Measurements from ENCODE around the gene BCL11A. TPM values are rescaled to one million over a fixed set of nuclear protein-coding genes. Genes with fewer than 3 reads are reported as not detected.

Gene BCL11A
- polyA plus RNA-seq, 1 donor: 28.2 TPM

- Histone ChIP-seq H3K4me3 (ENCODE audit: low read length) (no peak overlapping the region), H3K27ac (ENCODE audit: low read length) (no peak overlapping the region), H3K27me3 (ENCODE audit: control insufficient read depth, insufficient read depth, low read length) (peaks cover 5% of the 10 kb centered on the region), H3K4me1 (ENCODE audit: control insufficient read depth, insufficient read depth, low read length) (no peaks in the 10 kb centered on the region), H3K36me3 (ENCODE audit: control insufficient read depth, insufficient read depth, low read length) (no peaks in the 10 kb centered on the region), H3K9me3 (ENCODE audit: control insufficient read depth, low read depth, low read length) (peaks cover 5% of the 10 kb centered on the region)
- DNase-seq: no peak
- WGBS (ENCODE audit: insufficient coverage, low lambda C conversion rate): no CpG with 5 or more reads among the region's 25 CpGs
These were observed 31.8 kb upstream of the BCL11A start for GRCh38 chr2:60585276-60585675.

GRCh38 chr2:60583604-60584003 lies 30.1 kb upstream of the BCL11A start:
- Histone ChIP-seq H3K27ac (ENCODE audit: low read length) (no peak overlapping the region), H3K9me3 (ENCODE audit: control insufficient read depth, low read depth, low read length) (peaks cover 5% of the 10 kb centered on the region), H3K27me3 (ENCODE audit: control insufficient read depth, insufficient read depth, low read length) (peaks cover 5% of the 10 kb centered on the region), H3K36me3 (ENCODE audit: control insufficient read depth, insufficient read depth, low read length) (no peaks in the 10 kb centered on the region), H3K4me1 (ENCODE audit: control insufficient read depth, insufficient read depth, low read length) (no peaks in the 10 kb centered on the region), H3K4me3 (ENCODE audit: low read length) (no peak overlapping the region)
- 83% methylated on average over 1 of the region's 5 CpGs for WGBS (ENCODE audit: insufficient coverage, low lambda C conversion rate)
- no peak for DNase-seq

- Histone ChIP-seq H3K27ac (ENCODE audit: low read length) (no peak overlapping the region), H3K4me1 (ENCODE audit: control insufficient read depth, insufficient read depth, low read length) (no peaks in the 10 kb centered on the region), H3K4me3 (ENCODE audit: low read length) (peak overlapping the region; percentile 47), H3K9me3 (ENCODE audit: control insufficient read depth, low read depth, low read length) (peaks cover 5% of the 10 kb centered on the region), H3K36me3 (ENCODE audit: control insufficient read depth, insufficient read depth, low read length) (no peaks in the 10 kb centered on the region), H3K27me3 (ENCODE audit: control insufficient read depth, insufficient read depth, low read length) (peaks cover 5% of the 10 kb centered on the region)
- no CpG with 5 or more reads among the region's 59 CpGs for WGBS (ENCODE audit: insufficient coverage, low lambda C conversion rate)
- peak; percentile 54 to 71 for DNase-seq
These were observed 28.2 kb upstream of the BCL11A start for GRCh38 chr2:60581433-60582282.

- H3K27me3 ChIP-seq (ENCODE audit: control insufficient read depth, insufficient read depth, low read length): peaks cover 4% of the 10 kb centered on the region
- H3K36me3 ChIP-seq (ENCODE audit: control insufficient read depth, insufficient read depth, low read length): no peaks in the 10 kb centered on the region
- peaks cover 3% of the 10 kb centered on the region for H3K9me3 ChIP-seq (ENCODE audit: control insufficient read depth, low read depth, low read length)
- peaks cover 6% of the 10 kb centered on the region for H3K4me1 ChIP-seq (ENCODE audit: control insufficient read depth, insufficient read depth, low read length)
- 93% methylated on average over 2 of the region's 6 CpGs for WGBS (ENCODE audit: insufficient coverage, low lambda C conversion rate)
- H3K27ac ChIP-seq (ENCODE audit: low read length): no peak overlapping the region
- no peak overlapping the region for H3K4me3 ChIP-seq (ENCODE audit: low read length)
- no peak for DNase-seq
These were observed 24.3 kb upstream of the BCL11A start for GRCh38 chr2:60577682-60578283.

- WGBS (ENCODE audit: insufficient coverage, low lambda C conversion rate): no CpG with 5 or more reads among the region's 3 CpGs
- Histone ChIP-seq H3K27ac (ENCODE audit: low read length) (no peak overlapping the region), H3K27me3 (ENCODE audit: control insufficient read depth, insufficient read depth, low read length) (peaks cover 29% of the 10 kb centered on the region), H3K4me3 (ENCODE audit: low read length) (no peak overlapping the region), H3K4me1 (ENCODE audit: control insufficient read depth, insufficient read depth, low read length) (peaks cover 6% of the 10 kb centered on the region), H3K9me3 (ENCODE audit: control insufficient read depth, low read depth, low read length) (no peaks in the 10 kb centered on the region), H3K36me3 (ENCODE audit: control insufficient read depth, insufficient read depth, low read length) (no peaks in the 10 kb centered on the region)
- peak; percentile 38 to 65 for DNase-seq
These were observed 19.8 kb upstream of the BCL11A start for GRCh38 chr2:60573251-60573650.

- Histone ChIP-seq H3K4me1 (ENCODE audit: control insufficient read depth, insufficient read depth, low read length) (peaks cover 6% of the 10 kb centered on the region), H3K27me3 (ENCODE audit: control insufficient read depth, insufficient read depth, low read length) (peaks cover 47% of the 10 kb centered on the region), H3K27ac (ENCODE audit: low read length) (no peak overlapping the region), H3K4me3 (ENCODE audit: low read length) (no peak overlapping the region), H3K36me3 (ENCODE audit: control insufficient read depth, insufficient read depth, low read length) (no peaks in the 10 kb centered on the region), H3K9me3 (ENCODE audit: control insufficient read depth, low read depth, low read length) (no peaks in the 10 kb centered on the region)
- WGBS (ENCODE audit: insufficient coverage, low lambda C conversion rate): no CpG with 5 or more reads among the region's 9 CpGs
- peak in 1 of 2 donors; percentile 17 for DNase-seq
These were observed 16.8 kb upstream of the BCL11A start for GRCh38 chr2:60570251-60570650.

GRCh38 chr2:60569680-60570111 lies 16.2 kb upstream of the BCL11A start:
- Histone ChIP-seq H3K9me3 (ENCODE audit: control insufficient read depth, low read depth, low read length) (no peaks in the 10 kb centered on the region), H3K4me3 (ENCODE audit: low read length) (peak overlapping the region; percentile 22), H3K27ac (ENCODE audit: low read length) (no peak overlapping the region), H3K4me1 (ENCODE audit: control insufficient read depth, insufficient read depth, low read length) (peaks cover 6% of the 10 kb centered on the region), H3K36me3 (ENCODE audit: control insufficient read depth, insufficient read depth, low read length) (no peaks in the 10 kb centered on the region), H3K27me3 (ENCODE audit: control insufficient read depth, insufficient read depth, low read length) (peaks cover 47% of the 10 kb centered on the region)
- 2% methylated on average over 7 of the region's 13 CpGs for WGBS (ENCODE audit: insufficient coverage, low lambda C conversion rate)
- peak in 1 of 2 donors; percentile 58 for DNase-seq

GRCh38 chr2:60567919-60568768 lies 14.7 kb upstream of the BCL11A start:
- DNase-seq: no peak
- Histone ChIP-seq H3K9me3 (ENCODE audit: control insufficient read depth, low read depth, low read length) (no peaks in the 10 kb centered on the region), H3K4me3 (ENCODE audit: low read length) (no peak overlapping the region), H3K27ac (ENCODE audit: low read length) (no peak overlapping the region), H3K27me3 (ENCODE audit: control insufficient read depth, insufficient read depth, low read length) (peaks cover 47% of the 10 kb centered on the region), H3K4me1 (ENCODE audit: control insufficient read depth, insufficient read depth, low read length) (no peaks in the 10 kb centered on the region), H3K36me3 (ENCODE audit: control insufficient read depth, insufficient read depth, low read length) (no peaks in the 10 kb centered on the region)
- WGBS (ENCODE audit: insufficient coverage, low lambda C conversion rate): 0% methylated on average over 1 of the region's 11 CpGs

- WGBS (ENCODE audit: insufficient coverage, low lambda C conversion rate): 80% methylated on average over 1 of the region's 4 CpGs
- H3K9me3 ChIP-seq (ENCODE audit: control insufficient read depth, low read depth, low read length): no peaks in the 10 kb centered on the region
- H3K4me3 ChIP-seq (ENCODE audit: low read length): no peak overlapping the region
- no peaks in the 10 kb centered on the region for H3K36me3 ChIP-seq (ENCODE audit: control insufficient read depth, insufficient read depth, low read length)
- H3K27ac ChIP-seq (ENCODE audit: low read length): no peak overlapping the region
- H3K27me3 ChIP-seq (ENCODE audit: control insufficient read depth, insufficient read depth, low read length): peaks cover 47% of the 10 kb centered on the region
- no peaks in the 10 kb centered on the region for H3K4me1 ChIP-seq (ENCODE audit: control insufficient read depth, insufficient read depth, low read length)
- DNase-seq: no peak
These were observed 13.6 kb upstream of the BCL11A start for GRCh38 chr2:60567096-60567495.

GRCh38 chr2:60565472-60565871 lies 12.0 kb upstream of the BCL11A start:
- Histone ChIP-seq H3K4me1 (ENCODE audit: control insufficient read depth, insufficient read depth, low read length) (no peaks in the 10 kb centered on the region), H3K4me3 (ENCODE audit: low read length) (no peak overlapping the region), H3K27ac (ENCODE audit: low read length) (no peak overlapping the region), H3K36me3 (ENCODE audit: control insufficient read depth, insufficient read depth, low read length) (no peaks in the 10 kb centered on the region), H3K9me3 (ENCODE audit: control insufficient read depth, low read depth, low read length) (no peaks in the 10 kb centered on the region), H3K27me3 (ENCODE audit: control insufficient read depth, insufficient read depth, low read length) (peaks cover 41% of the 10 kb centered on the region)
- peak in 1 of 2 donors; percentile 40 for DNase-seq
- WGBS (ENCODE audit: insufficient coverage, low lambda C conversion rate): no CpG with 5 or more reads among the region's 3 CpGs
